ENCODE results near the gene PPFIA3. TPM values are rescaled to one million over a fixed set of nuclear protein-coding genes. Genes with fewer than 3 reads are reported as not detected.

Gene PPFIA3
- total RNA-seq, 1 experiment from 2014 or later = 27.3 TPM

DNA sequence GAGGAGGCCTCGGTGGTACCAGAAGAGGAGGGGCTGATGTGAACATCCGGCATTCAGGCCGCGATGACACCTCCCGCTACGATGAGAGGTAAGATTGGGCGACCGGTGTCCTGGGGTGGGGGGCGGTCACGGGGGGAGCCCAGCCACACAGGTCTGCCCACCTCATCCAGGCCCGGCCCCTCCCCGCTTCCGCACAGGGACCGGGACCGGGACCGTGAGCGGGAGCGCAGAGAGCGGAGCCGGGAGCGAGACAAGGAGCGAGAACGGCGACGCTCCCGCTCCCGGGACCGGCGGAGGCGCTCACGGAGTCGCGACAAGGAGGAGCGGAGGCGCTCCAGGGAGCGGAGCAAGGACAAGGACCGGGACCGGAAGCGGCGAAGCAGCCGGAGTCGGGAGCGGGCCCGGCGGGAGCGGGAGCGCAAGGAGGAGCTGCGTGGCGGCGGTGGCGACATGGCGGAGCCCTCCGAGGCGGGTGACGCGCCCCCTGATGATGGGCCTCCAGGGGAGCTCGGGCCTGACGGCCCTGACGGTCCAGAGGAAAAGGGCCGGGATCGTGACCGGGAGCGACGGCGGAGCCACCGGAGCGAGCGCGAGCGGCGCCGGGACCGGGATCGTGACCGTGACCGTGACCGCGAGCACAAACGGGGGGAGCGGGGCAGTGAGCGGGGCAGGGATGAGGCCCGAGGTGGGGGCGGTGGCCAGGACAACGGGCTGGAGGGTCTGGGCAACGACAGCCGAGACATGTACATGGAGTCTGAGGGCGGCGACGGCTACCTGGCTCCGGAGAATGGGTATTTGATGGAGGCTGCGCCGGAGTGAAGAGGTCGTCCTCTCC lies 11.5 kb upstream of the PPFIA3 start:
- H3K9me3 Mint-ChIP-seq = no peaks in the 10 kb centered on the region
- ChIA-PET POLR2A (no interaction called here), CTCF (interaction anchor here (0.5 to 4.9 kb wide), 4 partner anchors 10 to 721 kb away, joined by 3 to 24 read pairs (median 4); no protein-coding TSS in a partner anchor)
- H3K4me1 Mint-ChIP-seq = peaks cover 13% of the 10 kb centered on the region
- DNase-seq (ENCODE audit: low spot score) (no peak), ATAC-seq (no peak)
- no peak overlapping the region for H3K4me3 Mint-ChIP-seq
- H3K27me3 Mint-ChIP-seq (ENCODE audit: low read depth) = no peaks in the 10 kb centered on the region
- TF ChIP-seq GABPB1 (CRISPR knock-in tag; IDR thresholded peaks at IDR 0.05) (no peak), NFE2L1 (CRISPR knock-in tag; IDR thresholded peaks at IDR 0.05) (no peak), NR2C2 (CRISPR knock-in tag; IDR thresholded peaks at IDR 0.05) (no peak), SMAD4 (CRISPR knock-in tag; IDR thresholded peaks at IDR 0.05) (no peak), ZNF232 (CRISPR knock-in tag; IDR thresholded peaks at IDR 0.05) (no peak), ZNF263 (CRISPR knock-in tag; IDR thresholded peaks at IDR 0.05; ENCODE audit: low read depth) (no peak), GRHL2 (CRISPR knock-in tag; IDR thresholded peaks at IDR 0.05; ENCODE audit: insufficient replicate concordance, severe bottlenecking) (no peak), TEAD4 (CRISPR knock-in tag; IDR thresholded peaks at IDR 0.05) (no peak)
- TF ChIP-seq, protein P1, sequence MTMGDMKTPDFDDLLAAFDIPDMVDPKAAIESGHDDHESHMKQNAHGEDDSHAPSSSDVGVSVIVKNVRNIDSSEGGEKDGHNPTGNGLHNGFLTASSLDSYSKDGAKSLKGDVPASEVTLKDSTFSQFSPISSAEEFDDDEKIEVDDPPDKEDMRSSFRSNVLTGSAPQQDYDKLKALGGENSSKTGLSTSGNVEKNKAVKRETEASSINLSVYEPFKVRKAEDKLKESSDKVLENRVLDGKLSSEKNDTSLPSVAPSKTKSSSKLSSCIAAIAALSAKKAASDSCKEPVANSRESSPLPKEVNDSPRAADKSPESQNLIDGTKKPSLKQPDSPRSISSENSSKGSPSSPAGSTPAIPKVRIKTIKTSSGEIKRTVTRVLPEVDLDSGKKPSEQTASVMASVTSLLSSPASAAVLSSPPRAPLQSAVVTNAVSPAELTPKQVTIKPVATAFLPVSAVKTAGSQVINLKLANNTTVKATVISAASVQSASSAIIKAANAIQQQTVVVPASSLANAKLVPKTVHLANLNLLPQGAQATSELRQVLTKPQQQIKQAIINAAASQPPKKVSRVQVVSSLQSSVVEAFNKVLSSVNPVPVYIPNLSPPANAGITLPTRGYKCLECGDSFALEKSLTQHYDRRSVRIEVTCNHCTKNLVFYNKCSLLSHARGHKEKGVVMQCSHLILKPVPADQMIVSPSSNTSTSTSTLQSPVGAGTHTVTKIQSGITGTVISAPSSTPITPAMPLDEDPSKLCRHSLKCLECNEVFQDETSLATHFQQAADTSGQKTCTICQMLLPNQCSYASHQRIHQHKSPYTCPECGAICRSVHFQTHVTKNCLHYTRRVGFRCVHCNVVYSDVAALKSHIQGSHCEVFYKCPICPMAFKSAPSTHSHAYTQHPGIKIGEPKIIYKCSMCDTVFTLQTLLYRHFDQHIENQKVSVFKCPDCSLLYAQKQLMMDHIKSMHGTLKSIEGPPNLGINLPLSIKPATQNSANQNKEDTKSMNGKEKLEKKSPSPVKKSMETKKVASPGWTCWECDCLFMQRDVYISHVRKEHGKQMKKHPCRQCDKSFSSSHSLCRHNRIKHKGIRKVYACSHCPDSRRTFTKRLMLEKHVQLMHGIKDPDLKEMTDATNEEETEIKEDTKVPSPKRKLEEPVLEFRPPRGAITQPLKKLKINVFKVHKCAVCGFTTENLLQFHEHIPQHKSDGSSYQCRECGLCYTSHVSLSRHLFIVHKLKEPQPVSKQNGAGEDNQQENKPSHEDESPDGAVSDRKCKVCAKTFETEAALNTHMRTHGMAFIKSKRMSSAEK (CRISPR knock-in tag; IDR thresholded peaks at IDR 0.05; ENCODE audit: borderline replicate concordance) = no peak
- TF ChIP-seq, protein P2, sequence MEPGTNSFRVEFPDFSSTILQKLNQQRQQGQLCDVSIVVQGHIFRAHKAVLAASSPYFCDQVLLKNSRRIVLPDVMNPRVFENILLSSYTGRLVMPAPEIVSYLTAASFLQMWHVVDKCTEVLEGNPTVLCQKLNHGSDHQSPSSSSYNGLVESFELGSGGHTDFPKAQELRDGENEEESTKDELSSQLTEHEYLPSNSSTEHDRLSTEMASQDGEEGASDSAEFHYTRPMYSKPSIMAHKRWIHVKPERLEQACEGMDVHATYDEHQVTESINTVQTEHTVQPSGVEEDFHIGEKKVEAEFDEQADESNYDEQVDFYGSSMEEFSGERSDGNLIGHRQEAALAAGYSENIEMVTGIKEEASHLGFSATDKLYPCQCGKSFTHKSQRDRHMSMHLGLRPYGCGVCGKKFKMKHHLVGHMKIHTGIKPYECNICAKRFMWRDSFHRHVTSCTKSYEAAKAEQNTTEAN (CRISPR knock-in tag; IDR thresholded peaks at IDR 0.05) = no peak
- TF ChIP-seq, protein P3, sequence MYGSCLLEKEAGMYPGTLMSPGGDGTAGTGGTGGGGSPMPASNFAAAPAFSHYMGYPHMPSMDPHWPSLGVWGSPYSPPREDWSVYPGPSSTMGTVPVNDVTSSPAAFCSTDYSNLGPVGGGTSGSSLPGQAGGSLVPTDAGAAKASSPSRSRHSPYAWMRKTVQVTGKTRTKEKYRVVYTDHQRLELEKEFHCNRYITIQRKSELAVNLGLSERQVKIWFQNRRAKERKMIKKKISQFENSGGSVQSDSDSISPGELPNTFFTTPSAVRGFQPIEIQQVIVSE (CRISPR knock-in tag; IDR thresholded peaks at IDR 0.05; ENCODE audit: borderline replicate concordance) = no peak
- TF ChIP-seq, protein P4, sequence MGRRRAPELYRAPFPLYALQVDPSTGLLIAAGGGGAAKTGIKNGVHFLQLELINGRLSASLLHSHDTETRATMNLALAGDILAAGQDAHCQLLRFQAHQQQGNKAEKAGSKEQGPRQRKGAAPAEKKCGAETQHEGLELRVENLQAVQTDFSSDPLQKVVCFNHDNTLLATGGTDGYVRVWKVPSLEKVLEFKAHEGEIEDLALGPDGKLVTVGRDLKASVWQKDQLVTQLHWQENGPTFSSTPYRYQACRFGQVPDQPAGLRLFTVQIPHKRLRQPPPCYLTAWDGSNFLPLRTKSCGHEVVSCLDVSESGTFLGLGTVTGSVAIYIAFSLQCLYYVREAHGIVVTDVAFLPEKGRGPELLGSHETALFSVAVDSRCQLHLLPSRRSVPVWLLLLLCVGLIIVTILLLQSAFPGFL (CRISPR knock-in tag; IDR thresholded peaks at IDR 0.05; ENCODE audit: borderline replicate concordance) = no peak
- TF ChIP-seq, protein P5, sequence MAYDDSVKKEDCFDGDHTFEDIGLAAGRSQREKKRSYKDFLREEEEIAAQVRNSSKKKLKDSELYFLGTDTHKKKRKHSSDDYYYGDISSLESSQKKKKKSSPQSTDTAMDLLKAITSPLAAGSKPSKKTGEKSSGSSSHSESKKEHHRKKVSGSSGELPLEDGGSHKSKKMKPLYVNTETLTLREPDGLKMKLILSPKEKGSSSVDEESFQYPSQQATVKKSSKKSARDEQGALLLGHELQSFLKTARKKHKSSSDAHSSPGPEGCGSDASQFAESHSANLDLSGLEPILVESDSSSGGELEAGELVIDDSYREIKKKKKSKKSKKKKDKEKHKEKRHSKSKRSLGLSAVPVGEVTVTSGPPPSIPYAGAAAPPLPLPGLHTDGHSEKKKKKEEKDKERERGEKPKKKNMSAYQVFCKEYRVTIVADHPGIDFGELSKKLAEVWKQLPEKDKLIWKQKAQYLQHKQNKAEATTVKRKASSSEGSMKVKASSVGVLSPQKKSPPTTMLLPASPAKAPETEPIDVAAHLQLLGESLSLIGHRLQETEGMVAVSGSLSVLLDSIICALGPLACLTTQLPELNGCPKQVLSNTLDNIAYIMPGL (CRISPR knock-in tag; IDR thresholded peaks at IDR 0.05) = no peak
- H3K27ac Mint-ChIP-seq = no peak overlapping the region
- H3K36me3 Mint-ChIP-seq = peaks cover 37% of the 10 kb centered on the region

DNA sequence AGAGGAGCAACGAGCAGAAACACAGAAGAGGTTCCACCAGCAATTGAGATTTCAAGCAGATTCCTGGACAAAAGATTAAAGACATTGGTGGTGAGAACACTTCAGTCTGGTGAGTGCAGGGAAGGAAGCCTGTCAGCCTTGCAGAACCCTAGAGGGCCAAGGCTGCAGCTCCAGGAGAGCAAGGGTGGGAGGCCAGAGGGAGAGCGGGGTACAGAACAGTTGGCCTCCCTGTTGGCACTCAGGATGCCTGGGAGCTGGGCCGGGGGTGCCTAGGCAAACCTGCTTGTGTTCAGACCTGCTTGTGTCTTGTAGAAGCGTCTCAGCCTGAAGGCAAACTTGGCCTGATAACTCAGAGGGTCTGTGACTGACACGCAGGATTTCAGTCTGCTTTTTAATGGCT lies 10.3 kb upstream of the PPFIA3 start:
- no peaks in the 10 kb centered on the region for H3K27me3 Mint-ChIP-seq (ENCODE audit: low read depth)
- H3K36me3 Mint-ChIP-seq = peaks cover 37% of the 10 kb centered on the region
- no peak overlapping the region for H3K4me3 Mint-ChIP-seq
- ChIA-PET POLR2A (no interaction called here), CTCF (interaction anchor here (4.9 kb wide), 1 partner anchor 11 kb away, joined by 24 read pairs; no protein-coding TSS in a partner anchor)
- H3K4me1 Mint-ChIP-seq = peaks cover 18% of the 10 kb centered on the region
- no peak for TF ChIP-seq GTF2I (CRISPR knock-in tag; conservative IDR thresholded peaks at IDR 0.05)
- no peak for TF ChIP-seq JAZF1 (CRISPR knock-in tag; IDR thresholded peaks at IDR 0.05)
- no peak for TF ChIP-seq CREB1 (CRISPR knock-in tag; IDR thresholded peaks at IDR 0.05)
- TF ChIP-seq JUN (CRISPR knock-in tag; IDR thresholded peaks at IDR 0.05) = no peak
- TF ChIP-seq, protein P6, sequence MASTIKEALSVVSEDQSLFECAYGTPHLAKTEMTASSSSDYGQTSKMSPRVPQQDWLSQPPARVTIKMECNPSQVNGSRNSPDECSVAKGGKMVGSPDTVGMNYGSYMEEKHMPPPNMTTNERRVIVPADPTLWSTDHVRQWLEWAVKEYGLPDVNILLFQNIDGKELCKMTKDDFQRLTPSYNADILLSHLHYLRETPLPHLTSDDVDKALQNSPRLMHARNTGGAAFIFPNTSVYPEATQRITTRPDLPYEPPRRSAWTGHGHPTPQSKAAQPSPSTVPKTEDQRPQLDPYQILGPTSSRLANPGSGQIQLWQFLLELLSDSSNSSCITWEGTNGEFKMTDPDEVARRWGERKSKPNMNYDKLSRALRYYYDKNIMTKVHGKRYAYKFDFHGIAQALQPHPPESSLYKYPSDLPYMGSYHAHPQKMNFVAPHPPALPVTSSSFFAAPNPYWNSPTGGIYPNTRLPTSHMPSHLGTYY (CRISPR knock-in tag; IDR thresholded peaks at IDR 0.05) = no peak
- TF ChIP-seq ZNF138 (CRISPR knock-in tag; conservative IDR thresholded peaks at IDR 0.05) = no peak
- no peak for TF ChIP-seq HMGA2 (CRISPR knock-in tag; IDR thresholded peaks at IDR 0.05)
- no peak for TF ChIP-seq EMX1 (CRISPR knock-in tag; IDR thresholded peaks at IDR 0.05)
- TF ChIP-seq ESRRA (CRISPR knock-in tag; IDR thresholded peaks at IDR 0.05; ENCODE audit: borderline replicate concordance) = no peak
- TF ChIP-seq, protein P7, sequence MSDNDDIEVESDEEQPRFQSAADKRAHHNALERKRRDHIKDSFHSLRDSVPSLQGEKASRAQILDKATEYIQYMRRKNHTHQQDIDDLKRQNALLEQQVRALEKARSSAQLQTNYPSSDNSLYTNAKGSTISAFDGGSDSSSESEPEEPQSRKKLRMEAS (CRISPR knock-in tag; IDR thresholded peaks at IDR 0.05) = no peak
- DNase-seq (ENCODE audit: low spot score) (no peak), ATAC-seq (no peak)
- H3K27ac Mint-ChIP-seq = peak overlapping the region; percentile 19; the same call in 1 of the 2 replicates
- H3K9me3 Mint-ChIP-seq = no peaks in the 10 kb centered on the region
